Right forelimb (tissue), 1 donor: ENCODE measurements around the gene MSANTD4.
"Not testable (repeated sequence)": the region's sequence is repeated elsewhere in the genome, so short reads cannot be mapped to it uniquely, and the experiment has no call there.

ENCODE experiments used
- DNase-seq: peaks from one replicate; pipeline ENCODE4 v3.0.0-alpha.2; 2018

Gene MSANTD4

GRCh38 chr11:106021967-106022794, at the start of gene MSANTD4:
TSS of gene MSANTD4 (minus strand) at chr11:106022240. CDS start at chr11:106010917, 11,323 bp downstream.
- DNase-seq: peak; percentile 99

GRCh38 chr11:106070606-106071005, 48.6 kb upstream of the MSANTD4 start:
- DNase-seq: no peak

- no peak for DNase-seq
Observed at GRCh38 chr11:106063009-106063408, 41.0 kb upstream of the MSANTD4 start.

- DNase-seq: no peak
Observed at GRCh38 chr11:106061954-106062949, 40.2 kb upstream of the MSANTD4 start.

GRCh38 chr11:106061249-106061784, 39.3 kb upstream of the MSANTD4 start:
- DNase-seq: no peak

GRCh38 chr11:106059617-106060016, 37.6 kb upstream of the MSANTD4 start:
- no peak for DNase-seq

- not testable (repeated sequence) for DNase-seq
Observed at GRCh38 chr11:106058377-106058776, 36.3 kb upstream of the MSANTD4 start.

- DNase-seq: no peak
Observed at GRCh38 chr11:106051103-106051502, 29.1 kb upstream of the MSANTD4 start.

- DNase-seq: no peak
Observed at GRCh38 chr11:106049727-106050476, 27.9 kb upstream of the MSANTD4 start.

- no peak for DNase-seq
Observed at GRCh38 chr11:106047631-106048030, 25.6 kb upstream of the MSANTD4 start.

- no peak for DNase-seq
Observed at GRCh38 chr11:106043540-106043939, 21.5 kb upstream of the MSANTD4 start.

- DNase-seq: no peak
Observed at GRCh38 chr11:106032861-106033260, 10.8 kb upstream of the MSANTD4 start.

GRCh38 chr11:106031936-106032335, 9.9 kb upstream of the MSANTD4 start:
- DNase-seq: no peak

- DNase-seq: no peak
Observed at GRCh38 chr11:106031202-106031810, 9.3 kb upstream of the MSANTD4 start.

- no peak for DNase-seq
Observed at GRCh38 chr11:106030609-106031008, 8.6 kb upstream of the MSANTD4 start.

- DNase-seq: no peak
Observed at GRCh38 chr11:106022795-106023275, 795 bp upstream of the MSANTD4 start.

GRCh38 chr11:106021181-106021966, 666 bp downstream of the MSANTD4 start:
- no peak for DNase-seq

- DNase-seq: no peak
Observed at GRCh38 chr11:106017093-106017492, 4.9 kb downstream of the MSANTD4 start.

GRCh38 chr11:106015066-106015465, 7.0 kb downstream of the MSANTD4 start:
- DNase-seq: no peak

GRCh38 chr11:106014620-106015019, 7.4 kb downstream of the MSANTD4 start:
- DNase-seq: no peak

- no peak for DNase-seq
Observed at GRCh38 chr11:106014035-106014434, 8.0 kb downstream of the MSANTD4 start.
